ENCODE data around the gene TMED9.

DNA sequence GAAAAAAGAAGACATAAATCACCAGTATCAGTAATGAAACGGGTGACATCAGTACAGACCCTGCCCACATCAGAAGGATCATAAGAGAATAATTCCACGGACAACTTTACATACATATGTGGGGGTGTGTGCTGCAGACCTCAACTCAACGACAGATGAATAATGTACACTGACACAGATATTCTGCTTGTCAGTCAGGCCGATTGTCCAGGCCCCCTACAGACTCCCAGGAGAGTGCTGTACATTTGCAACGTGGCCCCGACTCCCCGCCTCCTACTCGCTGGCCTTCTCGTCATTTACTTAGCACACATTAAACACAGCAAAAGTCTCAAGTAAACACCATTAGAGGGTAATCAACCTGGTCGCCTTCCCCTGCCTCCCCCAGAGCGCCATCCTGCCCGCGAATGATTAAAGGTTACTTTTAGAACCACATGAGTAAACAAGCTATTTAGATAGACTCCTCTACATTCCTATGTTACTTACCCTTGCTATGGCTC lies 3.5 kb upstream of the TMED9 start:
- TF ChIP-seq EZH2 (IDR thresholded peaks at IDR 0.05), result no peak
- TF ChIP-seq POLR2AphosphoS5 (IDR thresholded peaks at IDR 0.05; ENCODE audit: borderline replicate concordance, low read depth, low read length), result no peak
- no peak for TF ChIP-seq FOXP2 (optimal IDR thresholded peaks at IDR 0.05; ENCODE audit: control extremely low read depth, extremely low read length, insufficient read depth)

Measured in SK-N-MC (cell line).